ENCODE data around the gene CCDC18. TPM values are rescaled to one million over a fixed set of nuclear protein-coding genes. Genes with fewer than 3 reads are reported as not detected.
"Not testable (repeated sequence)": the region's sequence is repeated elsewhere in the genome, so short reads cannot be mapped to it uniquely, and the experiment has no call there.

The CCDC18 gene
- total and polyA plus RNA-seq, 12 donors = 1.4 to 15.4 (median 4.7) TPM

DNA sequence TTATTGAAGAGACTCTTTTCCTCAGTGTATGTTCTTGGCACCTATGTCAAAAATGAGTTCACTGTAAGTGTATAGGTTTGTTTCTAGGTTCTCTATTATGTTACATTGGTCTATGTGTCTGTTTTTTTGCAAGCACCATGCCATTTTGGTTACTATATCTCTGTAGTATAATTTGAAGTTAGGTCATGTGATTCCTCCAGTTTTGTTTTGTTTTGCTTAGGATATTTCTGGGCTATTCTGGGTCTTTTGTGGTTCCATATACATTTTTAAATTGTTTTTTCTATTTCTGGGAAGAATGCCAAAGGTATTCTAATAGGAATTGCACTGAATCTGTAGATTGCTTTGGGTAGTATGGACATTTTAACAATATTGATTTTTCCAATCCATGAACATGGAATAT, 13.5 kb upstream of the CCDC18 start:
- TF ChIP-seq POLR2A (IDR thresholded peaks at IDR 0.05) = no peak
- TF ChIP-seq, protein P1, sequence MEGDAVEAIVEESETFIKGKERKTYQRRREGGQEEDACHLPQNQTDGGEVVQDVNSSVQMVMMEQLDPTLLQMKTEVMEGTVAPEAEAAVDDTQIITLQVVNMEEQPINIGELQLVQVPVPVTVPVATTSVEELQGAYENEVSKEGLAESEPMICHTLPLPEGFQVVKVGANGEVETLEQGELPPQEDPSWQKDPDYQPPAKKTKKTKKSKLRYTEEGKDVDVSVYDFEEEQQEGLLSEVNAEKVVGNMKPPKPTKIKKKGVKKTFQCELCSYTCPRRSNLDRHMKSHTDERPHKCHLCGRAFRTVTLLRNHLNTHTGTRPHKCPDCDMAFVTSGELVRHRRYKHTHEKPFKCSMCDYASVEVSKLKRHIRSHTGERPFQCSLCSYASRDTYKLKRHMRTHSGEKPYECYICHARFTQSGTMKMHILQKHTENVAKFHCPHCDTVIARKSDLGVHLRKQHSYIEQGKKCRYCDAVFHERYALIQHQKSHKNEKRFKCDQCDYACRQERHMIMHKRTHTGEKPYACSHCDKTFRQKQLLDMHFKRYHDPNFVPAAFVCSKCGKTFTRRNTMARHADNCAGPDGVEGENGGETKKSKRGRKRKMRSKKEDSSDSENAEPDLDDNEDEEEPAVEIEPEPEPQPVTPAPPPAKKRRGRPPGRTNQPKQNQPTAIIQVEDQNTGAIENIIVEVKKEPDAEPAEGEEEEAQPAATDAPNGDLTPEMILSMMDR (IDR thresholded peaks at IDR 0.05) = no peak
- Histone ChIP-seq H3K36me3 (replicated peaks in 1 of 2) (no peaks in the 10 kb centered on the region), H3K27ac (no peak overlapping the region), H3K4me1 (replicated peaks in 1 of 2) (peaks cover 0 to 7% of the 10 kb centered on the region in 2 donors), H3K4me3 (no peak overlapping the region), H3K27me3 (no peaks in the 10 kb centered on the region), H3K9me3 (replicated peaks in 1 of 3) (peaks cover 0 to 6% (median 0%) of the 10 kb centered on the region in 3 donors)
- intact Hi-C loops (cut with DNase I) = no loop called here
- DNase-seq = no peak

DNA sequence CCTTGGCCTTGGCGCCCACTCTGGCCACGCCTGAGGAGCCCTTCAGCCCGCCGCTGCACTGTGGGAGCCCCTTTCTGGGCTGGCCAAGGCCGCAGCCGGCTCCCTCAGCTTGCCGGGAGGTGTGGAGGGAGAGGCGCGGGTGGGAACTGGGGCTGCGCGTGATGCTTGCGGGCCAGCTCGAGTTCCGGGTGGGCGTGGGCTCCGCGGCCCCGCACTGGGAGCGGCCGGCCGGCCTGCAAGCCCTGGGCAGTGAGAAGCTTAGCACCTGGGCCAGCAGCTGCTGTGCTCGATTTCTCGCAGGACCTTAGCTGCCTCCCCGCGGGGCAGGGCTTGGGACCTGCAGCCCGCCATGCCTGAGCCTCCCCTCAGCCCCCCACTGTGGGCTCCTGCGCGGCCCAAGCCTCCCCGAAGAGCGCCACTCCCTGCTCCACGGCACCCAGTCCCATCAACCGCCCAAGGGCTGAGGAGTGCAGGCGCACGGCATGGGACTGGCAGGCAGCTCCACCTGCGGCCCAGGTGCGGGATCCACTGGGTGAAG, 10.3 kb upstream of the CCDC18 start:
- WGBS, 4 donors = 96 to 98% (median 97%) methylated on average over 8 to 36 of the region's 36 CpGs
- H3K27me3 ChIP-seq; H3K9me3 ChIP-seq (replicated peaks in 1 of 3); DNase-seq; H3K4me3 ChIP-seq; intact Hi-C loops (cut with DNase I); H3K27ac ChIP-seq; H3K36me3 ChIP-seq (replicated peaks in 1 of 2): not testable (repeated sequence)
- peaks cover 0 to 29% of the 10 kb centered on the region in 2 donors for H3K4me1 ChIP-seq (replicated peaks in 1 of 2)

GRCh38 chr1:93171549-93172034, 8.9 kb upstream of the CCDC18 start:
- 74 to 81% (median 76%) methylated on average over 1 of the region's 1 CpG for WGBS, 4 donors
- intact Hi-C loops (cut with DNase I) = no loop called here

GRCh38 chr1:93172778-93173177, 7.7 kb upstream of the CCDC18 start:
- no peak overlapping the region for H3K4me3 ChIP-seq
- H3K36me3 ChIP-seq (replicated peaks in 1 of 2) = no peaks in the 10 kb centered on the region
- H3K9me3 ChIP-seq (replicated peaks in 1 of 3) = peaks cover 0 to 6% (median 0%) of the 10 kb centered on the region in 3 donors
- WGBS, 4 donors = 50 to 68% (median 62%) methylated on average over 1 of the region's 1 CpG
- no peak overlapping the region for H3K27ac ChIP-seq
- TF ChIP-seq POLR2A (IDR thresholded peaks at IDR 0.05) = no peak
- TF ChIP-seq, protein P1 (IDR thresholded peaks at IDR 0.05) = no peak
- no peak for DNase-seq
- H3K4me1 ChIP-seq (replicated peaks in 1 of 2) = peaks cover under 1 to 40% of the 10 kb centered on the region in 2 donors
- intact Hi-C loops (cut with DNase I) = no loop called here
- no peaks in the 10 kb centered on the region for H3K27me3 ChIP-seq

More at GRCh38 chr1:93171549-93172034, 8.9 kb upstream of the CCDC18 start:
- no peak overlapping the region for H3K4me3 ChIP-seq
- TF ChIP-seq POLR2A (IDR thresholded peaks at IDR 0.05) = no peak
- TF ChIP-seq, protein P1 (IDR thresholded peaks at IDR 0.05) = no peak
- DNase-seq = no peak
- H3K27me3 ChIP-seq = no peaks in the 10 kb centered on the region
- peaks cover 0 to 29% of the 10 kb centered on the region in 2 donors for H3K4me1 ChIP-seq (replicated peaks in 1 of 2)
- no peak overlapping the region for H3K27ac ChIP-seq
- H3K9me3 ChIP-seq (replicated peaks in 1 of 3) = peaks cover 0 to 6% (median 0%) of the 10 kb centered on the region in 3 donors
- no peaks in the 10 kb centered on the region for H3K36me3 ChIP-seq (replicated peaks in 1 of 2)

DNA sequence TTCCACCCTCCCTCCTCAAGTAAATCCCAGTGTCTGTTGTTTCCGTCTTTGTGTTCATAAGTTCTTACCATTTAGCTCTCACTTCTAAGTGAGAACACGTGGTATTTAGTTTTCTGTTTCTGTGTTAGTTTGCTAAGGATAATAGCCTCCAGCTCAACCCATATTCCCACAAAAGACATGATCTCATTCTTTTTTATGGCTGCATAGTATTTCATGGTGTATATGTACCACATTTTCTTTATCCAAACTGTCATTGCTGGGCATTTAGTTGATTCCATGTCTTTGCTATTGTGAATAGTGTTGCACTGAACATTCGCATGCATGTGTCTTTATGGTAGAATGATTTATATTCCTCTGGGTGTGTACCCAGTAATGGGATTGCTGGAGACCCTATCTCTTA, 5.9 kb upstream of the CCDC18 start:
- intact Hi-C loops (cut with DNase I) = loop anchor here in 1 of 2 donors (5.0 kb wide), 1 partner anchor 97 kb away; the partner anchor contains the start of gene MTF2
- H3K4me1 ChIP-seq (replicated peaks in 1 of 2) = peaks cover 13 to 51% of the 10 kb centered on the region in 2 donors
- not testable (repeated sequence) for H3K27ac ChIP-seq; H3K4me3 ChIP-seq; H3K36me3 ChIP-seq (replicated peaks in 1 of 2); DNase-seq; H3K27me3 ChIP-seq; H3K9me3 ChIP-seq (replicated peaks in 1 of 3)
- 96 to 98% (median 97%) methylated on average over 3 of the region's 3 CpGs for WGBS, 4 donors

All from adrenal gland (tissue), 12 donors.